ENCODE data around the gene RBCK1. TPM values are rescaled to one million over a fixed set of nuclear protein-coding genes. Genes with fewer than 3 reads are reported as not detected.
A peak's percentile ranks its signal among the peaks of the same experiment; 100 is the strongest.

The RBCK1 gene
- 117 and 135 TPM in 2 replicates for total RNA-seq
- total RNA-seq (2013) = 59.4 TPM
- polyA plus RNA-seq = 110 and 128 TPM in 2 replicates
- polyA minus RNA-seq = 56.6 and 82.8 TPM in 2 replicates

- Mint-ChIP-seq H3K27ac (peak within 1 kb of the TSS; percentile 96), H3K27me3 (no peaks in the 10 kb centered on the region), H3K4me3 (peak within 1 kb of the TSS; percentile 92), H3K4me1 (peaks cover 41% of the 10 kb centered on the region), H3K9me3 (ENCODE audit: insufficient read depth) (no peaks in the 10 kb centered on the region)
- H3K9ac ChIP-seq (ENCODE audit: low read length) = peak within 1 kb of the TSS; percentile 99
- intact Hi-C loops (cut with micrococcal nuclease) = loop anchor here (1.0 kb wide), 5 partner anchors 26 to 84 kb away; partner anchors contain the start of gene TBC1D20
- H3K27me3 ChIP-seq (replicated peaks in 1 of 4; ENCODE audit: control extremely low read depth in 1 of 4, control insufficient read depth in 3 of 4, insufficient read depth in 4 of 4, low read length in 3 of 4) = no peaks in the 10 kb centered on the region
- ChIA-PET POLR2A (interaction anchor here (0.8 to 1.7 kb wide), 3 partner anchors 28 to 136 kb away, joined by 4 to 7 read pairs (median 5); partner anchors contain the start of genes CSNK2A1 and TBC1D20), CTCF (interaction anchor here (0.7 to 1.8 kb wide), 10 partner anchors 23 to 134 kb away, joined by 3 to 14 read pairs (median 4); partner anchors contain the start of gene TRIB3)
- peak within 1 kb of the TSS; percentile 96 for H2AFZ ChIP-seq (ENCODE audit: insufficient read depth, low read depth, low read length, poor library complexity, severe bottlenecking)
- TF ChIP-seq CTCF (IDR thresholded peaks at IDR 0.05) = no peak
- TF ChIP-seq EZH2 (IDR thresholded peaks at IDR 0.05; ENCODE audit: borderline replicate concordance, insufficient read depth, low read depth, low read length, poor library complexity, severe bottlenecking) = no peak
- H3K4me1 ChIP-seq (ENCODE audit: control insufficient read depth in 2 of 2, insufficient read depth in 2 of 2, low read length in 2 of 2) = peaks cover 22 to 24% of the 10 kb centered on the region in 2 donors
- H3K4me2 ChIP-seq (replicated peaks; ENCODE audit: low read depth, low read length, poor library complexity, severe bottlenecking) = peak within 1 kb of the TSS; percentile 99
- H3K4me3 ChIP-seq (ENCODE audit: control extremely low read depth in 1 of 5, extremely low read depth in 1 of 5, insufficient read depth in 1 of 5, low read depth in 2 of 5, low read length in 4 of 5) = peak within 1 kb of the TSS; percentile 62 to 99 (median 96)
- peak within 1 kb of the TSS; percentile 78 to 94 for H3K27ac ChIP-seq (ENCODE audit: low read length in 2 of 2)
- WGBS (ENCODE audit: insufficient coverage) = under 1% methylated on average over 62 of the region's 87 CpGs
- peaks cover 0 to 8% of the 10 kb centered on the region in 2 experiments for H3K36me3 ChIP-seq (replicated peaks in 1 of 2; ENCODE audit: control extremely low read depth in 1 of 2, control insufficient read depth in 1 of 2, extremely low read depth in 1 of 2, insufficient read depth in 2 of 2, low read length in 1 of 2)
- DNase-seq (peak; percentile 95), ATAC-seq (ENCODE audit: low read depth) (peak; percentile 78)
- H3K79me2 ChIP-seq (ENCODE audit: control insufficient read depth, insufficient read depth, low read length) = peaks cover 41% of the 10 kb centered on the region
- H3K9me3 ChIP-seq (ENCODE audit: control extremely low read depth in 1 of 3, control insufficient read depth in 2 of 3, insufficient read depth in 1 of 3, low read length in 2 of 3) = peaks cover 0 to 5% (median 0%) of the 10 kb centered on the region in 3 donors
- peaks cover 15% of the 10 kb centered on the region for H4K20me1 ChIP-seq (ENCODE audit: control insufficient read depth, insufficient read depth, low read length, poor library complexity, severe bottlenecking)
Measured at GRCh38 chr20:407953-408842, at the start of gene RBCK1. Gene RBCK1, plus strand, starts transcription at chr20:408299. Its CDS starts 459 bp downstream, at chr20:408758.

Data from B cell (primary cell).